ENCODE results near the gene DKKL1. TPM values are rescaled to one million over a fixed set of nuclear protein-coding genes. Genes with fewer than 3 reads are reported as not detected.

The DKKL1 gene
- total and polyA plus RNA-seq, 2 of the 4 experiments (the other 2 are of a cell fraction): 0.67 TPM; not detected in 1

DNA sequence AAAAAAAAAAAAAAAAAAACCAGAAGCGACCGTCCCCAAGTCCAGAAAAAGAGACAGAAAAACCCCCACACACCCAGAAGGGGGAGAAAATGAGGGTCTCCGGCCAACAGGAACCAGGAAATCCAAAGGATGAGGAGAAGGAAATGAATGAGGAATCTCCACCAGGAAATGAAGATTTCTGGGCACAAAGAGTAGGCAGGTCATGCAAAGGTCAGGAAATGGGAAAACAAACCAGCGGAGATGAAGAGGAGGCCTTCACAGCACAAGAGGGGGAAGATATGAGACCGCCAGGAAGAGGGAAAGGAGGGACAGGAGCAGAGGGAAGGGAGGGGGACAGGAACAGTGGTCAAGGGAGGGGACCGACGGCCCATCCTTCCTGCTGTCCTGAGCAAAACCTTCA, 7.3 kb upstream of the DKKL1 start:
- no peak overlapping the region for H3K23ac ChIP-seq (ENCODE audit: low read depth, low read length)
- in situ Hi-C loops (cut with MboI; ENCODE audit: low sequenced_read_pairs) (no loop called here), dilution Hi-C loops (cut with HindIII; ENCODE audit: low sequenced_read_pairs, unreplicated experiment) (no loop called here), intact Hi-C loops (cut with micrococcal nuclease) (no loop called here)
- H3K27ac ChIP-seq (ENCODE audit: insufficient read depth, low read length): no peak overlapping the region
- ATAC-seq (ENCODE audit: low read depth): no peak
- H2BK120ac ChIP-seq (ENCODE audit: low read depth, low read length): no peak overlapping the region
- no peak overlapping the region for H3K9ac ChIP-seq (ENCODE audit: low read depth, low read length)
- H3K4me3 ChIP-seq (ENCODE audit: insufficient read depth, low read depth, low read length): no peak overlapping the region
- no peak overlapping the region for H4K91ac ChIP-seq (ENCODE audit: insufficient read depth, low read depth, low read length)
- peaks cover 16% of the 10 kb centered on the region; the same call in 1 of the 2 replicates for H3K9me1 ChIP-seq (ENCODE audit: insufficient read depth, low read length)
- peaks cover 22 to 66% of the 10 kb centered on the region in 2 experiments for H3K79me1 ChIP-seq (ENCODE audit: low read depth in 1 of 2, low read length in 2 of 2)
- H2BK5ac ChIP-seq (ENCODE audit: low read depth, low read length, poor library complexity, severe bottlenecking): no peak overlapping the region
- H3K36me3 ChIP-seq (ENCODE audit: control insufficient read depth, insufficient read depth, low read length): peaks cover 61% of the 10 kb centered on the region
- BruUV-seq (replicated peaks): no TSS peak
- H3K4ac ChIP-seq (ENCODE audit: low read depth, low read length): no peak overlapping the region
- H4K8ac ChIP-seq (ENCODE audit: low read depth in 2 of 2, low read length in 2 of 2): no peak overlapping the region
- no peak overlapping the region for H3K18ac ChIP-seq (ENCODE audit: low read depth, low read length)
- H2BK20ac ChIP-seq (ENCODE audit: low read depth, low read length): no peak overlapping the region
- H4K5ac ChIP-seq (ENCODE audit: low read depth, low read length): no peak overlapping the region
- WGBS, 2 experiments (ENCODE audit: extremely low coverage in 2 of 2, insufficient read length in 1 of 2): no CpG with 5 or more reads among the region's 7 CpGs
- ChIA-PET CTCF (no interaction called here), POLR2A (ENCODE audit: unreplicated experiment) (no interaction called here)
- TF ChIP-seq, protein P1, sequence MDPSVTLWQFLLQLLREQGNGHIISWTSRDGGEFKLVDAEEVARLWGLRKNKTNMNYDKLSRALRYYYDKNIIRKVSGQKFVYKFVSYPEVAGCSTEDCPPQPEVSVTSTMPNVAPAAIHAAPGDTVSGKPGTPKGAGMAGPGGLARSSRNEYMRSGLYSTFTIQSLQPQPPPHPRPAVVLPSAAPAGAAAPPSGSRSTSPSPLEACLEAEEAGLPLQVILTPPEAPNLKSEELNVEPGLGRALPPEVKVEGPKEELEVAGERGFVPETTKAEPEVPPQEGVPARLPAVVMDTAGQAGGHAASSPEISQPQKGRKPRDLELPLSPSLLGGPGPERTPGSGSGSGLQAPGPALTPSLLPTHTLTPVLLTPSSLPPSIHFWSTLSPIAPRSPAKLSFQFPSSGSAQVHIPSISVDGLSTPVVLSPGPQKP (IDR thresholded peaks at IDR 0.05; ENCODE audit: borderline replicate concordance, low read depth, low read length): no peak
- no peak for TF ChIP-seq FOS (IDR thresholded peaks at IDR 0.05; ENCODE audit: low read depth, low read length)
- no peak for TF ChIP-seq POLR2A (IDR thresholded peaks at IDR 0.05; ENCODE audit: low read depth, low read length)
- no peak overlapping the region; the same call in 1 of the 2 replicates for H3K4me2 ChIP-seq (ENCODE audit: low read depth, low read length)
- DNase-seq: no peak
- no peak overlapping the region for H2AK5ac ChIP-seq (ENCODE audit: low read depth, low read length)
- H2AFZ ChIP-seq (replicated peaks; ENCODE audit: low read length, poor library complexity): no peak overlapping the region
- peaks cover 4% of the 10 kb centered on the region; the same call in 1 of the 2 replicates for H3K4me1 ChIP-seq (ENCODE audit: control insufficient read depth, insufficient read depth, low read length)
- H4K20me1 ChIP-seq (ENCODE audit: insufficient read depth, low read length): peaks cover 6% of the 10 kb centered on the region; the same call in 1 of the 2 replicates
- H2AK9ac ChIP-seq (replicated peaks; ENCODE audit: low read depth, low read length, poor library complexity): no peak overlapping the region
- H3K14ac ChIP-seq (replicated peaks; ENCODE audit: low read depth, low read length): no peak overlapping the region
- no peak overlapping the region for H2BK15ac ChIP-seq (ENCODE audit: low read depth, low read length)
- no peaks in the 10 kb centered on the region for H3K9me3 ChIP-seq (ENCODE audit: control insufficient read depth, insufficient read depth, low read length)
- H3K27me3 ChIP-seq (ENCODE audit: control insufficient read depth, insufficient read depth, low read length): no peaks in the 10 kb centered on the region
- H3K56ac ChIP-seq (ENCODE audit: extremely low read depth, insufficient read depth, low read length): no peak overlapping the region
